Activated CD8-positive, alpha-beta memory T cell treated with anti-CD3 and anti-CD28 coated beads, Interleukin-2, amount 10 ng/mL, durations not matched to agents 7 days and 5 days (primary cell): Measurements from ENCODE around the gene SLC8A2. TPM values are rescaled to one million over a fixed set of nuclear protein-coding genes. Genes with fewer than 3 reads are reported as not detected.

Source experiments
- ATAC-seq: fragments of 150-1000 bp; cut with Tn5 transposase; one replicate; pipeline ENCODE4 v1.10.0; 2021; ENCODE audit warnings: moderate library complexity
- CTCF ChIA-PET: fragments of 350-600 bp; sonication (Branson Sonifier 250); formaldehyde crosslinking; loops from one replicate; lab custom pipeline; 2021; ENCODE audit warnings: antibody characterized with exemption; lab: Charles Lee
- DNase-seq: peaks from one replicate; pipeline ENCODE4 v3.0.0-alpha.2; 2020
- H3K27ac Mint-ChIP-seq: one replicate; pipeline ENCODE4 v1.8.0; 2021; ENCODE audit warnings: mild to moderate bottlenecking, mixed read lengths
- H3K27me3 Mint-ChIP-seq: one replicate; pipeline ENCODE4 v1.8.0; 2021; ENCODE audit warnings: mixed read lengths
- H3K36me3 Mint-ChIP-seq: one replicate; pipeline ENCODE4 v1.8.0; 2021; ENCODE audit warnings: mild to moderate bottlenecking, mixed read lengths
- H3K4me1 Mint-ChIP-seq: one replicate; pipeline ENCODE4 v1.8.0; 2021; ENCODE audit warnings: mixed read lengths
- H3K4me3 Mint-ChIP-seq: one replicate; pipeline ENCODE4 v1.8.0; 2021; ENCODE audit warnings: mild to moderate bottlenecking, moderate library complexity, mixed read lengths
- H3K9me3 Mint-ChIP-seq: one replicate; pipeline ENCODE4 v1.8.0; 2022; ENCODE audit warnings: low read depth, mixed read lengths
- total RNA-seq, 2 experiments: library from RNA; stranded (reverse); gene quantifications; one replicate each; pipeline ENCODE4 v1.2.3, GENCODE V29; 2021

The SLC8A2 gene
- total RNA-seq, 2 experiments from 2014 or later: 0.14 to 0.32 TPM

DNA sequence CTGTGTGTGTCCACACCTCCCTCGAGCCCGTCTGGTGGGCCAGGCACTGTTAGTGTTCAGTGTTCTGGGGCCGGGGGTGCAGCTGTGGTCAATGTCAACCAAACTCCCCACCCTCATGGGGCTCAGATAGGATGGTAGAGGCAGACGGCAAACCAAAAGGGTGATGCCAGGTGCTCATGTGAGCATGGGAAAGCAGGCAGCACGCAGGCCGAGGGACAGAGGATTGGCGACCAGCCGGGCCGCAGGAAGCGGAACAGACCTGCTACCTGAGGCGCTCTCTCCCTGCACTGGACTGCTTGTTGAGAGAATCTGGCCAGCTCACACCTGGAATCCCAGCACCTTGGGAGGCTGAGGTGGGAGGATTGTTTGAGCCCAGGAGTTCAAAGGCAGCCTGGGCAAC, 93.4 kb downstream of the SLC8A2 start:
- H3K36me3 Mint-ChIP-seq: peaks cover 10% of the 10 kb centered on the region
- no peak for DNase-seq
- H3K9me3 Mint-ChIP-seq: no peaks in the 10 kb centered on the region
- no peaks in the 10 kb centered on the region for H3K27me3 Mint-ChIP-seq
- H3K4me3 Mint-ChIP-seq: no peak overlapping the region
- H3K4me1 Mint-ChIP-seq: peaks cover 16% of the 10 kb centered on the region
- ATAC-seq: no peak
- CTCF ChIA-PET: no interaction called here
- H3K27ac Mint-ChIP-seq: no peak overlapping the region

Other genes with a start within 250 kb of the SLC8A2 start
- 10 to 100 TPM; 14.0 to 16.7 TPM for gene BBC3, start 240.7 kb downstream of the SLC8A2 start, total RNA-seq
- gene CCDC9, start 215.4 kb downstream of the SLC8A2 start, total RNA-seq: 10 to 100 TPM; 24.8 to 27.6 TPM
- 10 to 100 TPM in 1 of 2 experiments, 1 to 10 TPM in 1; 7.6 to 14.5 TPM for gene INAFM1, start 197.0 kb downstream of the SLC8A2 start, total RNA-seq
- gene C5AR1, start 162.0 kb downstream of the SLC8A2 start, total RNA-seq: 1 to 10 TPM in 1 of 2 experiments, not detected in 1; 1.4 TPM
- gene C5AR2, start 139.7 kb downstream of the SLC8A2 start, total RNA-seq: under 1 TPM; 0.07 to 0.29 TPM
- 10 to 100 TPM; 11.7 to 14.3 TPM for gene DHX34, start 122.6 kb downstream of the SLC8A2 start, total RNA-seq
- gene MEIS3, start 52.4 kb downstream of the SLC8A2 start, total RNA-seq: not detected
- 10 to 100 TPM; 11.0 to 13.3 TPM for gene KPTN, start 12.3 kb upstream of the SLC8A2 start, total RNA-seq
- 100 to 1,000 TPM; 102 to 124 TPM for gene NAPA, start 43.2 kb upstream of the SLC8A2 start, total RNA-seq
- under 1 TPM; 0.32 to 0.40 TPM for gene ZNF541, start 101.3 kb upstream of the SLC8A2 start, total RNA-seq
- 10 to 100 TPM; 16.6 to 20.7 TPM for gene BICRA, start 137.2 kb upstream of the SLC8A2 start, total RNA-seq
- gene EHD2, start 241.5 kb upstream of the SLC8A2 start, total RNA-seq: under 1 TPM in 1 of 2 experiments, not detected in 1; 0.07 TPM